Neuronal stem cell (in vitro differentiated cells): ENCODE data around the gene OSBPL2.
A peak's percentile ranks its signal among the peaks of the same experiment; 100 is the strongest.

ENCODE experiments used
- DNase-seq: peaks from one replicate; pipeline ENCODE4 v3.0.0-alpha.2; 2013; ENCODE audit warnings: low spot score
- H2AFZ ChIP-seq: one replicate; pipeline ENCODE4 v1.6.1; 2013; ENCODE audit warnings: mild to moderate bottlenecking, low read length, inconsistent platforms
- H2AK5ac ChIP-seq: 2 replicates; pipeline ENCODE4 v1.6.1; 2013; ENCODE audit warnings: low read depth, mild to moderate bottlenecking, inconsistent platforms, low read length, moderate library complexity, mixed read lengths
- H2BK120ac ChIP-seq: 2 replicates; pipeline ENCODE4 v1.6.1; 2013; ENCODE audit warnings: low read depth, mild to moderate bottlenecking, inconsistent platforms, low read length, moderate library complexity, mixed read lengths
- H2BK12ac ChIP-seq: one replicate; pipeline ENCODE4 v1.6.1; 2013; ENCODE audit warnings: low read length, inconsistent platforms
- H2BK15ac ChIP-seq: 2 replicates; pipeline ENCODE4 v1.6.1; 2013; ENCODE audit warnings: mild to moderate bottlenecking, low read length, inconsistent platforms, mixed read lengths
- H2BK5ac ChIP-seq: one replicate; pipeline ENCODE4 v1.6.1; 2013; ENCODE audit warnings: inconsistent platforms, mild to moderate bottlenecking, low read length, moderate library complexity
- H3K14ac ChIP-seq: one replicate; pipeline ENCODE4 v1.6.1; 2013; ENCODE audit warnings: low read length, inconsistent platforms
- H3K18ac ChIP-seq: 2 replicates; pipeline ENCODE4 v1.6.1; 2013; ENCODE audit warnings: low read length, inconsistent platforms
- H3K23ac ChIP-seq: 2 replicates; pipeline ENCODE4 v1.6.1; 2013; ENCODE audit warnings: low read depth, mild to moderate bottlenecking, mixed read lengths, low read length, inconsistent platforms; ENCODE audit not compliant: poor library complexity
- H3K27ac ChIP-seq: replicated peaks from 3 replicates; pipeline ENCODE4 v1.5.1; 2013; ENCODE audit warnings: low read length, inconsistent platforms
- H3K27me3 ChIP-seq, 3 experiments: 2 replicates each; pipeline ENCODE4 v1.6.1; 2013; ENCODE audit warnings: low read length in 3 of 3, mild to moderate bottlenecking in 2 of 3, inconsistent platforms in 1 of 3, low read depth in 1 of 3, mixed read lengths in 1 of 3, moderate library complexity in 1 of 3; ENCODE audit not compliant: control insufficient read depth in 3 of 3, insufficient read depth in 3 of 3
- H3K36me3 ChIP-seq, 2 donors: replicated peaks in 1 of 2; 2 replicates each; pipeline ENCODE4 v1.6.1; 2013; ENCODE audit warnings: low read length in 2 of 2; ENCODE audit not compliant: control insufficient read depth in 2 of 2, insufficient read depth in 2 of 2
- H3K4ac ChIP-seq: 2 replicates; pipeline ENCODE4 v1.6.1; 2013; ENCODE audit warnings: inconsistent platforms, mild to moderate bottlenecking, low read length, moderate library complexity
- H3K4me1 ChIP-seq, 2 donors: 1 replicate in 1 of 2; 2 replicates in 1 of 2; pipeline ENCODE4 v1.6.1; 2013; ENCODE audit warnings: low read length in 2 of 2, low read depth in 1 of 2; ENCODE audit not compliant: control insufficient read depth in 2 of 2, insufficient read depth in 1 of 2
- H3K4me2 ChIP-seq: one replicate; pipeline ENCODE4 v1.6.1; 2013; ENCODE audit warnings: mild to moderate bottlenecking, low read length, inconsistent platforms; ENCODE audit not compliant: insufficient read depth, poor library complexity, severe bottlenecking
- H3K4me3 ChIP-seq, 2 donors: 2 replicates each; pipeline ENCODE4 v1.5.1; 2013; ENCODE audit warnings: low read length in 2 of 2, mild to moderate bottlenecking in 2 of 2, inconsistent platforms in 1 of 2, moderate library complexity in 1 of 2
- H3K79me1 ChIP-seq: one replicate; pipeline ENCODE4 v1.6.1; 2013; ENCODE audit warnings: low read depth, mild to moderate bottlenecking, inconsistent platforms, low read length, moderate library complexity
- H3K9ac ChIP-seq: one replicate; pipeline ENCODE4 v1.6.1; 2013; ENCODE audit warnings: mild to moderate bottlenecking, low read depth, low read length, inconsistent platforms; ENCODE audit not compliant: poor library complexity
- H3K9me3 ChIP-seq, 2 donors: replicated peaks in 1 of 2; 2 replicates each; pipeline versions ENCODE3 to v1.6.1; 2013; ENCODE audit warnings: low read length in 2 of 2, mild to moderate bottlenecking in 2 of 2, inconsistent platforms in 1 of 2, low read depth in 1 of 2, mixed read lengths in 1 of 2, moderate library complexity in 1 of 2; ENCODE audit not compliant: control insufficient read depth in 2 of 2, insufficient read depth in 1 of 2
- H4K8ac ChIP-seq: one replicate; pipeline ENCODE4 v1.6.1; 2013; ENCODE audit warnings: low read depth, mild to moderate bottlenecking, inconsistent platforms, low read length, moderate library complexity
- H4K91ac ChIP-seq: one replicate; pipeline ENCODE4 v1.6.1; 2013; ENCODE audit warnings: low read length, low read depth, mild to moderate bottlenecking, inconsistent platforms; ENCODE audit not compliant: poor library complexity
- WGBS, 2 donors: extraction: QIAGEN DNeasy Blood & Tissue Kit; methylation state at CpG; one replicate each; pipeline ENCODE4 v1.1.7; 2013; ENCODE audit warnings: missing lambda C conversion rate in 2 of 2, mixed read lengths in 1 of 2; ENCODE audit not compliant: insufficient read length in 2 of 2, insufficient replicate concordance in 1 of 2; ENCODE audit errors: extremely low coverage in 2 of 2; 5-methylcytosine and 5-hydroxymethylcytosine counted together

OSBPL2 gene

GRCh38 chr20:62239278-62239879 lies 1.1 kb downstream of the OSBPL2 start:
- Histone ChIP-seq H3K4ac (no peak overlapping the region), H3K23ac (peak overlapping the region; percentile 16), H2BK5ac (peak overlapping the region; percentile 33), H3K27ac (no peak overlapping the region), H3K4me1 (peaks cover 33 to 37% of the 10 kb centered on the region in 2 donors), H3K4me3 (peak overlapping the region; percentile 41 to 94), H3K79me1 (peaks cover 25% of the 10 kb centered on the region), H3K14ac (no peak overlapping the region), H2BK120ac (no peak overlapping the region), H2BK15ac (no peak overlapping the region), H2BK12ac (no peak overlapping the region), H4K91ac (no peak overlapping the region), H2AFZ (no peak overlapping the region), H3K18ac (no peak overlapping the region), H2AK5ac (no peak overlapping the region), H3K27me3 (no peaks in the 10 kb centered on the region), H3K9ac (peak overlapping the region; percentile 80), H3K4me2 (peak overlapping the region; percentile 63), H3K36me3 (peaks cover 6 to 31% of the 10 kb centered on the region in 2 donors), H3K9me3 (no peaks in the 10 kb centered on the region), H4K8ac (no peak overlapping the region)
- no peak for DNase-seq
- WGBS, 2 donors = no CpG with 5 or more reads among the region's 23 CpGs

GRCh38 chr20:62240020-62240685 lies 1.8 kb downstream of the OSBPL2 start:
- Histone ChIP-seq H3K4ac (no peak overlapping the region), H3K27me3 (no peaks in the 10 kb centered on the region), H3K23ac (no peak overlapping the region), H3K4me2 (no peak overlapping the region), H2AK5ac (no peak overlapping the region), H3K4me1 (peaks cover 29 to 30% of the 10 kb centered on the region in 2 donors), H4K8ac (no peak overlapping the region), H2AFZ (no peak overlapping the region), H4K91ac (no peak overlapping the region), H2BK15ac (no peak overlapping the region), H2BK12ac (no peak overlapping the region), H3K18ac (no peak overlapping the region), H2BK120ac (no peak overlapping the region), H3K79me1 (peaks cover 25% of the 10 kb centered on the region), H3K9ac (no peak overlapping the region), H3K4me3 (peak overlapping the region in 1 of 2 donors; percentile 22), H3K14ac (no peak overlapping the region), H3K36me3 (peaks cover 6 to 36% of the 10 kb centered on the region in 2 donors), H3K9me3 (no peaks in the 10 kb centered on the region), H2BK5ac (no peak overlapping the region), H3K27ac (no peak overlapping the region)
- no CpG with 5 or more reads among the region's 13 CpGs for WGBS, 2 donors
- DNase-seq = no peak

GRCh38 chr20:62241506-62241905 lies 3.2 kb downstream of the OSBPL2 start:
- Histone ChIP-seq H3K27ac (no peak overlapping the region), H2AFZ (no peak overlapping the region), H4K8ac (no peak overlapping the region), H3K14ac (no peak overlapping the region), H2BK120ac (no peak overlapping the region), H3K4ac (no peak overlapping the region), H2BK12ac (no peak overlapping the region), H4K91ac (no peak overlapping the region), H3K4me2 (no peak overlapping the region), H2AK5ac (no peak overlapping the region), H3K4me1 (peaks cover 16 to 17% of the 10 kb centered on the region in 2 donors), H3K23ac (no peak overlapping the region), H3K18ac (no peak overlapping the region), H3K27me3 (no peaks in the 10 kb centered on the region), H3K9ac (no peak overlapping the region), H3K9me3 (no peaks in the 10 kb centered on the region), H3K36me3 (peaks cover 6 to 40% of the 10 kb centered on the region in 2 donors), H2BK15ac (no peak overlapping the region), H3K79me1 (peaks cover 32% of the 10 kb centered on the region), H2BK5ac (no peak overlapping the region), H3K4me3 (no peak overlapping the region)
- DNase-seq = no peak
- WGBS, 2 donors = no CpG with 5 or more reads among the region's 10 CpGs

- H2AK5ac ChIP-seq = no peak overlapping the region
- no peak overlapping the region for H2AFZ ChIP-seq
- no peak overlapping the region for H3K23ac ChIP-seq
- no peak overlapping the region for H2BK120ac ChIP-seq
- no peak overlapping the region for H3K4me2 ChIP-seq
- no peaks in the 10 kb centered on the region for H3K9me3 ChIP-seq
- H4K8ac ChIP-seq = no peak overlapping the region
- H3K4ac ChIP-seq = no peak overlapping the region
- H3K18ac ChIP-seq = no peak overlapping the region
- H3K14ac ChIP-seq = no peak overlapping the region
- H3K36me3 ChIP-seq = peaks cover 6 to 40% of the 10 kb centered on the region in 2 donors
- DNase-seq = no peak
- H3K9ac ChIP-seq = no peak overlapping the region
- no peak overlapping the region for H4K91ac ChIP-seq
- no peak overlapping the region for H2BK5ac ChIP-seq
- H2BK15ac ChIP-seq = no peak overlapping the region
- H2BK12ac ChIP-seq = no peak overlapping the region
- peaks cover 34% of the 10 kb centered on the region for H3K79me1 ChIP-seq
- no peak overlapping the region for H3K27ac ChIP-seq
- H3K4me1 ChIP-seq = peaks cover 12 to 13% of the 10 kb centered on the region in 2 donors
- WGBS, 2 donors = no CpG with 5 or more reads among the region's 6 CpGs
- H3K27me3 ChIP-seq = no peaks in the 10 kb centered on the region
- H3K4me3 ChIP-seq = no peak overlapping the region
Measured at GRCh38 chr20:62242176-62242575, 3.9 kb downstream of the OSBPL2 start.
